ENCODE measurements around the gene CELA3B. TPM values are rescaled to one million over a fixed set of nuclear protein-coding genes. Genes with fewer than 3 reads are reported as not detected.
"Not testable (repeated sequence)": the region's sequence is repeated elsewhere in the genome, so short reads cannot be mapped to it uniquely, and the experiment has no call there.

Gene CELA3B
- total RNA-seq, 1 donor from 2014 or later, result not detected

GRCh38 chr1:21980515-21981220 is 3.8 kb downstream of the CELA3B start:
- not testable (repeated sequence) for DNase-seq

- DNase-seq, result not testable (repeated sequence)
Measured at GRCh38 chr1:21981253-21981652, 4.4 kb downstream of the CELA3B start.

GRCh38 chr1:21982122-21982521 is 5.3 kb downstream of the CELA3B start:
- not testable (repeated sequence) for DNase-seq

GRCh38 chr1:21983539-21983938 is 6.7 kb downstream of the CELA3B start:
- DNase-seq, result not testable (repeated sequence)

GRCh38 chr1:21985893-21986292 is 9.1 kb downstream of the CELA3B start:
- not testable (repeated sequence) for DNase-seq

GRCh38 chr1:21986386-21986785 is 9.6 kb downstream of the CELA3B start:
- DNase-seq, result not testable (repeated sequence)

- not testable (repeated sequence) for DNase-seq
Measured at GRCh38 chr1:21989672-21990393, 13.0 kb downstream of the CELA3B start.

- not testable (repeated sequence) for DNase-seq
Measured at GRCh38 chr1:21992186-21992585, 15.4 kb downstream of the CELA3B start.

- not testable (repeated sequence) for DNase-seq
Measured at GRCh38 chr1:21994716-21995115, 17.9 kb downstream of the CELA3B start.

- not testable (repeated sequence) for DNase-seq
Measured at GRCh38 chr1:21996663-21996970, 19.8 kb downstream of the CELA3B start.

GRCh38 chr1:21997891-21998623 is 21.2 kb downstream of the CELA3B start:
- DNase-seq, result not testable (repeated sequence)

GRCh38 chr1:21998624-21999294 is 21.9 kb downstream of the CELA3B start:
- DNase-seq, result not testable (repeated sequence)

- DNase-seq, result not testable (repeated sequence)
Measured at GRCh38 chr1:21999645-22000044, 22.8 kb downstream of the CELA3B start.

- DNase-seq, result no peak
Measured at GRCh38 chr1:22001409-22001808, 24.6 kb downstream of the CELA3B start, which contains the start of gene CELA3A. TSS of gene CELA3A (plus strand) at chr1:22001657. CDS start at chr1:22001675, 18 bp downstream.

- not testable (repeated sequence) for DNase-seq
Measured at GRCh38 chr1:22002461-22002860, 25.6 kb downstream of the CELA3B start.

- DNase-seq, result not testable (repeated sequence)
Measured at GRCh38 chr1:22002875-22003274, 26.1 kb downstream of the CELA3B start.

- not testable (repeated sequence) for DNase-seq
Measured at GRCh38 chr1:22003959-22004358, 27.1 kb downstream of the CELA3B start.

- DNase-seq, result not testable (repeated sequence)
Measured at GRCh38 chr1:22005261-22006149, 28.7 kb downstream of the CELA3B start.

GRCh38 chr1:22006736-22007135 is 29.9 kb downstream of the CELA3B start:
- not testable (repeated sequence) for DNase-seq

- not testable (repeated sequence) for DNase-seq
Measured at GRCh38 chr1:22007262-22007661, 30.4 kb downstream of the CELA3B start.

- DNase-seq, result not testable (repeated sequence)
Measured at GRCh38 chr1:22009566-22009965, 32.7 kb downstream of the CELA3B start.
